ENCODE data around the gene CRLF3. TPM values are rescaled to one million over a fixed set of nuclear protein-coding genes. Genes with fewer than 3 reads are reported as not detected.

Gene CRLF3, protein sequence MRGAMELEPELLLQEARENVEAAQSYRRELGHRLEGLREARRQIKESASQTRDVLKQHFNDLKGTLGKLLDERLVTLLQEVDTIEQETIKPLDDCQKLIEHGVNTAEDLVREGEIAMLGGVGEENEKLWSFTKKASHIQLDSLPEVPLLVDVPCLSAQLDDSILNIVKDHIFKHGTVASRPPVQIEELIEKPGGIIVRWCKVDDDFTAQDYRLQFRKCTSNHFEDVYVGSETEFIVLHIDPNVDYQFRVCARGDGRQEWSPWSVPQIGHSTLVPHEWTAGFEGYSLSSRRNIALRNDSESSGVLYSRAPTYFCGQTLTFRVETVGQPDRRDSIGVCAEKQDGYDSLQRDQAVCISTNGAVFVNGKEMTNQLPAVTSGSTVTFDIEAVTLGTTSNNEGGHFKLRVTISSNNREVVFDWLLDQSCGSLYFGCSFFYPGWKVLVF
- total RNA-seq (2022) (14.7 and 15.0 TPM in 2 replicates), Bru-seq, nascent RNA (percentile 59 among the genes with signal in this experiment), BruChase-seq, experiment 1, labeled RNA remaining after a 6-hour chase (percentile 67 among the genes with signal in this experiment), BruChase-seq, experiment 2, labeled RNA remaining after a 2-hour chase (percentile 64 among the genes with signal in this experiment)
- long read RNA-seq, transcript CRLF3-201 (8 exons, 2,957 nt), result major isoform, 42 of 61 reads
- long read RNA-seq, partial matches to known transcripts, result 2 of 61 reads
- long read RNA-seq, other reads (novel, unspliced or antisense), result 17 of 61 reads

GRCh38 chr17:30824356-30825145, at the start of gene CRLF3:
Gene CRLF3 (minus strand): TSS chr17:30824692. CDS start chr17:30824651, 41 bp downstream.
- CTCF ChIA-PET, result interaction anchor here (0.6 to 2.1 kb wide), 9 partner anchors 9 to 392 kb away, joined by 3 to 6 read pairs (median 5); no protein-coding TSS in a partner anchor
- Mint-ChIP-seq H3K27ac (ENCODE audit: low read depth, unreplicated experiment) (peak within 1 kb of the TSS; percentile 83), H3K27me3 (ENCODE audit: insufficient read depth, unreplicated experiment) (no peaks in the 10 kb centered on the region), H3K36me3 (ENCODE audit: insufficient read depth, unreplicated experiment) (peaks cover 5% of the 10 kb centered on the region), H3K4me3 (ENCODE audit: unreplicated experiment) (peak within 1 kb of the TSS; percentile 100), H3K4me1 (ENCODE audit: insufficient read depth, unreplicated experiment) (peaks cover 16% of the 10 kb centered on the region), H3K9me3 (ENCODE audit: unreplicated experiment) (no peaks in the 10 kb centered on the region)
- POLR2A ChIA-PET, result interaction anchor here (0.6 to 2.5 kb wide), 18 partner anchors 8 to 711 kb away, joined by 3 to 17 read pairs (median 3); partner anchors contain the start of genes ATAD5, GOSR1 and RNF135
- intact Hi-C loops (cut with micrococcal nuclease), result loop anchor here (5.0 kb wide), 1 partner anchor 482 kb away; no protein-coding TSS in a partner anchor
- DNase-seq (ENCODE audit: unreplicated experiment), result peak; percentile 91
- TF ChIP-seq, protein P1, sequence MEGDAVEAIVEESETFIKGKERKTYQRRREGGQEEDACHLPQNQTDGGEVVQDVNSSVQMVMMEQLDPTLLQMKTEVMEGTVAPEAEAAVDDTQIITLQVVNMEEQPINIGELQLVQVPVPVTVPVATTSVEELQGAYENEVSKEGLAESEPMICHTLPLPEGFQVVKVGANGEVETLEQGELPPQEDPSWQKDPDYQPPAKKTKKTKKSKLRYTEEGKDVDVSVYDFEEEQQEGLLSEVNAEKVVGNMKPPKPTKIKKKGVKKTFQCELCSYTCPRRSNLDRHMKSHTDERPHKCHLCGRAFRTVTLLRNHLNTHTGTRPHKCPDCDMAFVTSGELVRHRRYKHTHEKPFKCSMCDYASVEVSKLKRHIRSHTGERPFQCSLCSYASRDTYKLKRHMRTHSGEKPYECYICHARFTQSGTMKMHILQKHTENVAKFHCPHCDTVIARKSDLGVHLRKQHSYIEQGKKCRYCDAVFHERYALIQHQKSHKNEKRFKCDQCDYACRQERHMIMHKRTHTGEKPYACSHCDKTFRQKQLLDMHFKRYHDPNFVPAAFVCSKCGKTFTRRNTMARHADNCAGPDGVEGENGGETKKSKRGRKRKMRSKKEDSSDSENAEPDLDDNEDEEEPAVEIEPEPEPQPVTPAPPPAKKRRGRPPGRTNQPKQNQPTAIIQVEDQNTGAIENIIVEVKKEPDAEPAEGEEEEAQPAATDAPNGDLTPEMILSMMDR (IDR thresholded peaks at IDR 0.05; ENCODE audit: unreplicated experiment), result peak; percentile 40
- no TSS peak for BruUV-seq (replicated peaks)

DNA sequence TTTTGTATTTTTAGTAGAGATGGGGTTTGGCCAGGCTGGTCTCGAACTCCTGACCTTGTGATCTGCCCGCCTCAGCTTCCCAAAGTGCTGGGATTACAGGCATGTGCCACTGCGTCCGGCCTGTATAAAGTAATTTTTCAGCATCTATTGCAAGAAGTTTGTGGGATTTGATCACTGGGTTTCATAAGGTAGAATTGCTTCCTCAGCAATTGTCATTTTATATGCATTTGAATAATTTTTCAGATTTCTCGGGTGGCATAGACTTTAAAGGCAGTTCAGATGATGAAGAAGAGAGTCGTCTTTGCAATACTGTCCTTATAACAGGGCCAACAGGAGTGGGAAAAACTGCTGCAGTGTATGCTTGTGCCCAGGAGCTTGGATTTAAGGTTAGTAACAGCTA, 44.5 kb upstream of the CRLF3 start:
- ChIA-PET CTCF (no interaction called here), POLR2A (no interaction called here)
- peaks cover 17% of the 10 kb centered on the region for H3K36me3 Mint-ChIP-seq (ENCODE audit: insufficient read depth, unreplicated experiment)
- H3K4me3 Mint-ChIP-seq (ENCODE audit: unreplicated experiment), result no peak overlapping the region
- DNase-seq (ENCODE audit: unreplicated experiment), result no peak
- no TSS peak for BruUV-seq (replicated peaks)
- no peaks in the 10 kb centered on the region for H3K27me3 Mint-ChIP-seq (ENCODE audit: insufficient read depth, unreplicated experiment)
- no peaks in the 10 kb centered on the region for H3K4me1 Mint-ChIP-seq (ENCODE audit: insufficient read depth, unreplicated experiment)
- no peak overlapping the region for H3K27ac Mint-ChIP-seq (ENCODE audit: low read depth, unreplicated experiment)
- H3K9me3 Mint-ChIP-seq (ENCODE audit: unreplicated experiment), result no peaks in the 10 kb centered on the region
- intact Hi-C loops (cut with micrococcal nuclease), result no loop called here
- TF ChIP-seq, protein P1 (IDR thresholded peaks at IDR 0.05; ENCODE audit: unreplicated experiment), result no peak

- H3K9me3 Mint-ChIP-seq (ENCODE audit: unreplicated experiment), result no peaks in the 10 kb centered on the region
- no peak overlapping the region for H3K4me3 Mint-ChIP-seq (ENCODE audit: unreplicated experiment)
- no peaks in the 10 kb centered on the region for H3K4me1 Mint-ChIP-seq (ENCODE audit: insufficient read depth, unreplicated experiment)
- DNase-seq (ENCODE audit: unreplicated experiment), result no peak
- CTCF ChIA-PET, result interaction anchor here (0.6 kb wide), 1 partner anchor 880 kb away, joined by 3 read pairs; no protein-coding TSS in a partner anchor
- TF ChIP-seq, protein P1 (IDR thresholded peaks at IDR 0.05; ENCODE audit: unreplicated experiment), result no peak
- no peaks in the 10 kb centered on the region for H3K27me3 Mint-ChIP-seq (ENCODE audit: insufficient read depth, unreplicated experiment)
- BruUV-seq (replicated peaks), result no TSS peak
- intact Hi-C loops (cut with micrococcal nuclease), result no loop called here
- POLR2A ChIA-PET, result no interaction called here
- peaks cover 31% of the 10 kb centered on the region for H3K36me3 Mint-ChIP-seq (ENCODE audit: insufficient read depth, unreplicated experiment)
- H3K27ac Mint-ChIP-seq (ENCODE audit: low read depth, unreplicated experiment), result no peak overlapping the region
Observed at GRCh38 chr17:30864636-30865035, 40.1 kb upstream of the CRLF3 start.

All from MCF 10A (cell line).